BLaER1 treated with 17β-estradiol and CSF1 and Interleukin-3, amounts not matched to agents 10 nM and 100 nM (cell line): Measurements from ENCODE around the gene JAGN1.

Experiments
- H3K27ac ChIP-seq, 11 experiments: shearing (Covaris generic); formaldehyde crosslinking; 2 replicates each; pipeline ENCODE4 v1.8.1; 2022
- H3K27me3 ChIP-seq, 11 experiments: shearing (Covaris generic); formaldehyde crosslinking; 2 replicates each; pipeline ENCODE4 v1.8.1; 2022
- H3K36me3 ChIP-seq, 11 experiments: shearing (Covaris generic); formaldehyde crosslinking; 2 replicates each; pipeline ENCODE4 v1.8.1; 2022
- H3K4me1 ChIP-seq, 10 experiments: shearing (Covaris generic); formaldehyde crosslinking; 2 replicates each; pipeline ENCODE4 v1.8.1; 2022
- H3K4me2 ChIP-seq, 11 experiments: shearing (Covaris generic); formaldehyde crosslinking; 2 replicates each; pipeline ENCODE4 v1.8.1; 2022
- H3K4me3 ChIP-seq, 10 experiments: shearing (Covaris generic); formaldehyde crosslinking; 2 replicates each; pipeline ENCODE4 v1.8.1; 2022
- H3K9ac ChIP-seq, 11 experiments: shearing (Covaris generic); formaldehyde crosslinking; 2 replicates each; pipeline ENCODE4 v1.8.1; 2022
- H3K9me3 ChIP-seq, 11 experiments: shearing (Covaris generic); formaldehyde crosslinking; replicated peaks in 1 of 11; 2 replicates each; pipeline ENCODE4 v1.8.1; 2022
- H4K20me1 ChIP-seq, 11 experiments: shearing (Covaris generic); formaldehyde crosslinking; 2 replicates each; pipeline ENCODE4 v1.8.1; 2022
- Cebpa-rat ChIP-seq, 11 experiments: shearing (Covaris generic); IDR thresholded peaks; 2 replicates each; pipeline ENCODE4 v1.8.1; 2022

The JAGN1 gene

GRCh38 chr3:9878700-9879099 lies 11.7 kb upstream of the JAGN1 start:
- Histone ChIP-seq H3K27ac (no peak overlapping the region), H3K4me1 (no peaks in the 10 kb centered on the region), H3K9ac (no peak overlapping the region), H3K9me3 (no peaks in the 10 kb centered on the region), H4K20me1 (no peaks in the 10 kb centered on the region), H3K4me3 (no peak overlapping the region), H3K36me3 (no peaks in the 10 kb centered on the region), H3K4me2 (no peak overlapping the region), H3K27me3 (no peaks in the 10 kb centered on the region)
- no peak for TF ChIP-seq Cebpa-rat (IDR thresholded peaks at IDR 0.05)

- H3K9me3 ChIP-seq: no peaks in the 10 kb centered on the region
- H4K20me1 ChIP-seq: no peaks in the 10 kb centered on the region
- H3K4me1 ChIP-seq: no peaks in the 10 kb centered on the region
- no peak for TF ChIP-seq Cebpa-rat (IDR thresholded peaks at IDR 0.05)
- no peak within 1 kb of the TSS for H3K9ac ChIP-seq
- no peaks in the 10 kb centered on the region for H3K27me3 ChIP-seq
- no peak within 1 kb of the TSS for H3K27ac ChIP-seq
- H3K4me2 ChIP-seq: no peak within 1 kb of the TSS
- no peak within 1 kb of the TSS for H3K4me3 ChIP-seq
- no peaks in the 10 kb centered on the region for H3K36me3 ChIP-seq
Observed at GRCh38 chr3:9879830-9880549, 10.4 kb upstream of the JAGN1 start, which contains the start of gene CIDEC. TSS of gene CIDEC (minus strand) at chr3:9880253. CDS start at chr3:9878486, 1,767 bp downstream.

GRCh38 chr3:9881441-9881840 lies 9.0 kb upstream of the JAGN1 start:
- Histone ChIP-seq H4K20me1 (no peaks in the 10 kb centered on the region), H3K4me2 (no peak overlapping the region), H3K9ac (no peak overlapping the region), H3K27ac (no peak overlapping the region), H3K4me3 (no peak overlapping the region), H3K4me1 (no peaks in the 10 kb centered on the region), H3K9me3 (no peaks in the 10 kb centered on the region), H3K27me3 (no peaks in the 10 kb centered on the region), H3K36me3 (no peaks in the 10 kb centered on the region)
- no peak for TF ChIP-seq Cebpa-rat (IDR thresholded peaks at IDR 0.05)

GRCh38 chr3:9883706-9884554 lies 6.5 kb upstream of the JAGN1 start:
- H3K27ac ChIP-seq: no peak overlapping the region
- no peaks in the 10 kb centered on the region for H3K27me3 ChIP-seq
- H3K9ac ChIP-seq: no peak overlapping the region
- no peak overlapping the region for H3K4me3 ChIP-seq
- no peaks in the 10 kb centered on the region for H4K20me1 ChIP-seq
- no peaks in the 10 kb centered on the region for H3K36me3 ChIP-seq
- H3K9me3 ChIP-seq: no peaks in the 10 kb centered on the region
- peaks cover 0 to 6% (median 3%) of the 10 kb centered on the region in 10 experiments; a peak in 8 of 20 replicates for H3K4me1 ChIP-seq
- H3K4me2 ChIP-seq: no peak overlapping the region
- no peak for TF ChIP-seq Cebpa-rat (IDR thresholded peaks at IDR 0.05)

GRCh38 chr3:9884555-9885165 lies 5.8 kb upstream of the JAGN1 start:
- Histone ChIP-seq H3K4me2 (no peak overlapping the region), H3K4me1 (peaks cover 0 to 12% (median 6%) of the 10 kb centered on the region in 10 experiments; a peak in 12 of 20 replicates), H3K36me3 (no peaks in the 10 kb centered on the region), H3K27me3 (no peaks in the 10 kb centered on the region), H4K20me1 (no peaks in the 10 kb centered on the region), H3K4me3 (no peak overlapping the region), H3K9ac (no peak overlapping the region), H3K27ac (no peak overlapping the region), H3K9me3 (no peaks in the 10 kb centered on the region)
- no peak for TF ChIP-seq Cebpa-rat (IDR thresholded peaks at IDR 0.05)

GRCh38 chr3:9886328-9886727 lies 4.1 kb upstream of the JAGN1 start:
- Histone ChIP-seq H4K20me1 (no peaks in the 10 kb centered on the region), H3K27me3 (no peaks in the 10 kb centered on the region), H3K4me1 (peaks cover 6 to 19% (median 12%) of the 10 kb centered on the region in 10 experiments; a peak in 18 of 20 replicates), H3K36me3 (no peaks in the 10 kb centered on the region), H3K9ac (no peak overlapping the region), H3K4me2 (no peak overlapping the region), H3K9me3 (no peaks in the 10 kb centered on the region), H3K4me3 (no peak overlapping the region), H3K27ac (no peak overlapping the region)
- no peak for TF ChIP-seq Cebpa-rat (IDR thresholded peaks at IDR 0.05)

- Histone ChIP-seq H3K27me3 (no peaks in the 10 kb centered on the region), H3K4me2 (no peak overlapping the region), H4K20me1 (peaks cover 0 to 11% (median 5%) of the 10 kb centered on the region in 11 experiments; a peak in 12 of 22 replicates), H3K4me3 (no peak overlapping the region), H3K36me3 (peaks cover 4 to 10% (median 9%) of the 10 kb centered on the region in 11 experiments; a peak in 21 of 22 replicates), H3K9ac (no peak overlapping the region), H3K27ac (no peak overlapping the region), H3K9me3 (no peaks in the 10 kb centered on the region), H3K4me1 (peaks cover 17 to 31% (median 24%) of the 10 kb centered on the region in 10 experiments)
- no peak for TF ChIP-seq Cebpa-rat (IDR thresholded peaks at IDR 0.05)
Observed at GRCh38 chr3:9887480-9887879, 2.9 kb upstream of the JAGN1 start.

GRCh38 chr3:9888540-9888939 lies 1.9 kb upstream of the JAGN1 start:
- Histone ChIP-seq H3K4me1 (peaks cover 27 to 41% (median 31%) of the 10 kb centered on the region in 10 experiments), H3K27me3 (no peaks in the 10 kb centered on the region), H3K9ac (no peak overlapping the region), H4K20me1 (peaks cover 0 to 22% (median 16%) of the 10 kb centered on the region in 11 experiments; a peak in 17 of 22 replicates), H3K36me3 (peaks cover 15 to 21% (median 19%) of the 10 kb centered on the region in 11 experiments), H3K4me3 (no peak overlapping the region), H3K4me2 (peak overlapping the region in 4 of 11 experiments; percentile 1 to 22 (median 14); a peak in 5 of 22 replicates), H3K27ac (no peak overlapping the region), H3K9me3 (no peaks in the 10 kb centered on the region)
- TF ChIP-seq Cebpa-rat (IDR thresholded peaks at IDR 0.05): no peak

- H3K9ac ChIP-seq: no peak overlapping the region
- H3K4me2 ChIP-seq: peak overlapping the region in 5 of 11 experiments; percentile 1 to 70 (median 18); a peak in 6 of 22 replicates
- H3K27me3 ChIP-seq: no peaks in the 10 kb centered on the region
- peaks cover 33 to 50% (median 38%) of the 10 kb centered on the region in 10 experiments for H3K4me1 ChIP-seq
- peaks cover 18 to 29% (median 27%) of the 10 kb centered on the region in 11 experiments for H3K36me3 ChIP-seq
- H3K4me3 ChIP-seq: no peak overlapping the region
- peaks cover 0 to 31% (median 23%) of the 10 kb centered on the region in 11 experiments; a peak in 17 of 22 replicates for H4K20me1 ChIP-seq
- TF ChIP-seq Cebpa-rat (IDR thresholded peaks at IDR 0.05): peak in 2 of 11 experiments; percentile 34 to 42; a peak in 2 of 22 replicates
- H3K27ac ChIP-seq: no peak overlapping the region; a peak in 1 of 22 replicates
- H3K9me3 ChIP-seq: no peaks in the 10 kb centered on the region
Observed at GRCh38 chr3:9889405-9889804, 1.0 kb upstream of the JAGN1 start.
